ENCODE results near the gene USP34. TPM values are rescaled to one million over a fixed set of nuclear protein-coding genes. Genes with fewer than 3 reads are reported as not detected.
A peak's percentile ranks its signal among the peaks of the same experiment; 100 is the strongest.

USP34 gene
- total and polyA plus RNA-seq, 4 donors, result 13.4 to 82.7 (median 51.1) TPM

- Histone ChIP-seq H3K4me3 (ENCODE audit: low read depth in 1 of 3, low read length in 3 of 3) (no peak overlapping the region), H3K27me3 (ENCODE audit: control insufficient read depth in 4 of 4, insufficient read depth in 4 of 4, low read length in 3 of 4) (no peaks in the 10 kb centered on the region), H3K36me3 (ENCODE audit: control insufficient read depth in 4 of 4, insufficient read depth in 3 of 4, low read depth in 1 of 4, low read length in 3 of 4) (peaks cover 4 to 47% (median 37%) of the 10 kb centered on the region in 4 donors), H3K27ac (ENCODE audit: low read depth in 1 of 2, low read length in 2 of 2) (peak overlapping the region; percentile 37 to 51), H3K9me3 (ENCODE audit: control insufficient read depth in 4 of 4, low read length in 3 of 4) (no peaks in the 10 kb centered on the region), H3K4me1 (ENCODE audit: control insufficient read depth in 4 of 4, insufficient read depth in 4 of 4, low read length in 3 of 4) (peaks cover 0 to 1% (median 0%) of the 10 kb centered on the region in 4 donors), H3K9ac (ENCODE audit: low read depth in 1 of 2, low read length in 2 of 2) (no peak overlapping the region)
- 90% methylated on average over 5 of the region's 5 CpGs for WGBS
- TF ChIP-seq RAD21 (IDR thresholded peaks at IDR 0.05) (peak in 1 of 2 donors; percentile 18), HNF4A (conservative IDR thresholded peaks at IDR 0.05) (peak in 1 of 2 donors; percentile 13), JUND (IDR thresholded peaks at IDR 0.05) (peak; percentile 59 to 63), RXRA (IDR thresholded peaks at IDR 0.05) (no peak), YY1 (IDR thresholded peaks at IDR 0.05) (no peak), EGR1 (IDR thresholded peaks at IDR 0.05; ENCODE audit: low read depth in 2 of 2) (no peak)
- TF ChIP-seq, protein P1, sequence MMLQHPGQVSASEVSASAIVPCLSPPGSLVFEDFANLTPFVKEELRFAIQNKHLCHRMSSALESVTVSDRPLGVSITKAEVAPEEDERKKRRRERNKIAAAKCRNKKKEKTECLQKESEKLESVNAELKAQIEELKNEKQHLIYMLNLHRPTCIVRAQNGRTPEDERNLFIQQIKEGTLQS (IDR thresholded peaks at IDR 0.05), result peak; percentile 51
- TF ChIP-seq, protein P2, sequence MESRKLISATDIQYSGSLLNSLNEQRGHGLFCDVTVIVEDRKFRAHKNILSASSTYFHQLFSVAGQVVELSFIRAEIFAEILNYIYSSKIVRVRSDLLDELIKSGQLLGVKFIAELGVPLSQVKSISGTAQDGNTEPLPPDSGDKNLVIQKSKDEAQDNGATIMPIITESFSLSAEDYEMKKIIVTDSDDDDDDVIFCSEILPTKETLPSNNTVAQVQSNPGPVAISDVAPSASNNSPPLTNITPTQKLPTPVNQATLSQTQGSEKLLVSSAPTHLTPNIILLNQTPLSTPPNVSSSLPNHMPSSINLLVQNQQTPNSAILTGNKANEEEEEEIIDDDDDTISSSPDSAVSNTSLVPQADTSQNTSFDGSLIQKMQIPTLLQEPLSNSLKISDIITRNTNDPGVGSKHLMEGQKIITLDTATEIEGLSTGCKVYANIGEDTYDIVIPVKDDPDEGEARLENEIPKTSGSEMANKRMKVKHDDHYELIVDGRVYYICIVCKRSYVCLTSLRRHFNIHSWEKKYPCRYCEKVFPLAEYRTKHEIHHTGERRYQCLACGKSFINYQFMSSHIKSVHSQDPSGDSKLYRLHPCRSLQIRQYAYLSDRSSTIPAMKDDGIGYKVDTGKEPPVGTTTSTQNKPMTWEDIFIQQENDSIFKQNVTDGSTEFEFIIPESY (IDR thresholded peaks at IDR 0.05), result no peak
- DNase-seq (ENCODE audit: low spot score), result no peak
Measured at GRCh38 chr2:61210332-61210981, 260.4 kb downstream of the USP34 start.

DNA sequence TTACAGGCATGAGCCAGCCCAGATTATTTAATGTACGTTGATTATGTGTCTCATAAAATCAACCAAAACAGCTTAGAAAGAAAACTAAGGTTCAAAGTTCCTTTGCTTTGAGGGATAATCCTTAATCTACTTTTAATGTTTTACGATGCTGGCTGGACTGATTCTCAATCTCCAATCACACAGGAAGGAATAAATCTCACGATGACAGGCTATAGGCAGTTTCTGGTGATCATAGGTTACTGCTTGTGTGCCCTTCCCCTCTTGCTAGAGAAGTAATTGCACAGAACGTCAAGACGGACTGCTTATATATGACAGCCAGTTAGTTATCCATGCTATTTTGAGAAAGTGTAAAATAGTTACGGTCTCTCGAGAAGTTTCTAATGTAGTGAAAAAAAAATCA is 265.8 kb downstream of the USP34 start:
- H3K9me3 ChIP-seq (ENCODE audit: control insufficient read depth in 4 of 4, low read length in 3 of 4), result no peaks in the 10 kb centered on the region
- TF ChIP-seq EGR1 (IDR thresholded peaks at IDR 0.05; ENCODE audit: low read depth in 2 of 2) (no peak), HNF4G (IDR thresholded peaks at IDR 0.05) (no peak), RXRA (IDR thresholded peaks at IDR 0.05) (no peak), YY1 (IDR thresholded peaks at IDR 0.05) (no peak), SP1 (IDR thresholded peaks at IDR 0.05) (no peak), RAD21 (IDR thresholded peaks at IDR 0.05) (no peak), HNF4A (conservative IDR thresholded peaks at IDR 0.05) (no peak), FOXA2 (IDR thresholded peaks at IDR 0.05) (no peak), FOXA1 (IDR thresholded peaks at IDR 0.05) (no peak), JUND (IDR thresholded peaks at IDR 0.05) (no peak), GABPA (IDR thresholded peaks at IDR 0.05 in 1 of 2, conservative IDR thresholded peaks at IDR 0.05 in 1 of 2) (no peak), TAF1 (conservative IDR thresholded peaks at IDR 0.05) (no peak), NR2F2 (IDR thresholded peaks at IDR 0.05) (no peak)
- TF ChIP-seq, protein P2 (IDR thresholded peaks at IDR 0.05), result no peak
- TF ChIP-seq, protein P3, sequence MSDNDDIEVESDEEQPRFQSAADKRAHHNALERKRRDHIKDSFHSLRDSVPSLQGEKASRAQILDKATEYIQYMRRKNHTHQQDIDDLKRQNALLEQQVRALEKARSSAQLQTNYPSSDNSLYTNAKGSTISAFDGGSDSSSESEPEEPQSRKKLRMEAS (IDR thresholded peaks at IDR 0.05), result no peak
- TF ChIP-seq, protein P1 (IDR thresholded peaks at IDR 0.05), result no peak
- TF ChIP-seq, protein P4, sequence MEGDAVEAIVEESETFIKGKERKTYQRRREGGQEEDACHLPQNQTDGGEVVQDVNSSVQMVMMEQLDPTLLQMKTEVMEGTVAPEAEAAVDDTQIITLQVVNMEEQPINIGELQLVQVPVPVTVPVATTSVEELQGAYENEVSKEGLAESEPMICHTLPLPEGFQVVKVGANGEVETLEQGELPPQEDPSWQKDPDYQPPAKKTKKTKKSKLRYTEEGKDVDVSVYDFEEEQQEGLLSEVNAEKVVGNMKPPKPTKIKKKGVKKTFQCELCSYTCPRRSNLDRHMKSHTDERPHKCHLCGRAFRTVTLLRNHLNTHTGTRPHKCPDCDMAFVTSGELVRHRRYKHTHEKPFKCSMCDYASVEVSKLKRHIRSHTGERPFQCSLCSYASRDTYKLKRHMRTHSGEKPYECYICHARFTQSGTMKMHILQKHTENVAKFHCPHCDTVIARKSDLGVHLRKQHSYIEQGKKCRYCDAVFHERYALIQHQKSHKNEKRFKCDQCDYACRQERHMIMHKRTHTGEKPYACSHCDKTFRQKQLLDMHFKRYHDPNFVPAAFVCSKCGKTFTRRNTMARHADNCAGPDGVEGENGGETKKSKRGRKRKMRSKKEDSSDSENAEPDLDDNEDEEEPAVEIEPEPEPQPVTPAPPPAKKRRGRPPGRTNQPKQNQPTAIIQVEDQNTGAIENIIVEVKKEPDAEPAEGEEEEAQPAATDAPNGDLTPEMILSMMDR (IDR thresholded peaks at IDR 0.05; ENCODE audit: low read depth, low read length, missing input control), result no peak
- TF ChIP-seq, protein P5, sequence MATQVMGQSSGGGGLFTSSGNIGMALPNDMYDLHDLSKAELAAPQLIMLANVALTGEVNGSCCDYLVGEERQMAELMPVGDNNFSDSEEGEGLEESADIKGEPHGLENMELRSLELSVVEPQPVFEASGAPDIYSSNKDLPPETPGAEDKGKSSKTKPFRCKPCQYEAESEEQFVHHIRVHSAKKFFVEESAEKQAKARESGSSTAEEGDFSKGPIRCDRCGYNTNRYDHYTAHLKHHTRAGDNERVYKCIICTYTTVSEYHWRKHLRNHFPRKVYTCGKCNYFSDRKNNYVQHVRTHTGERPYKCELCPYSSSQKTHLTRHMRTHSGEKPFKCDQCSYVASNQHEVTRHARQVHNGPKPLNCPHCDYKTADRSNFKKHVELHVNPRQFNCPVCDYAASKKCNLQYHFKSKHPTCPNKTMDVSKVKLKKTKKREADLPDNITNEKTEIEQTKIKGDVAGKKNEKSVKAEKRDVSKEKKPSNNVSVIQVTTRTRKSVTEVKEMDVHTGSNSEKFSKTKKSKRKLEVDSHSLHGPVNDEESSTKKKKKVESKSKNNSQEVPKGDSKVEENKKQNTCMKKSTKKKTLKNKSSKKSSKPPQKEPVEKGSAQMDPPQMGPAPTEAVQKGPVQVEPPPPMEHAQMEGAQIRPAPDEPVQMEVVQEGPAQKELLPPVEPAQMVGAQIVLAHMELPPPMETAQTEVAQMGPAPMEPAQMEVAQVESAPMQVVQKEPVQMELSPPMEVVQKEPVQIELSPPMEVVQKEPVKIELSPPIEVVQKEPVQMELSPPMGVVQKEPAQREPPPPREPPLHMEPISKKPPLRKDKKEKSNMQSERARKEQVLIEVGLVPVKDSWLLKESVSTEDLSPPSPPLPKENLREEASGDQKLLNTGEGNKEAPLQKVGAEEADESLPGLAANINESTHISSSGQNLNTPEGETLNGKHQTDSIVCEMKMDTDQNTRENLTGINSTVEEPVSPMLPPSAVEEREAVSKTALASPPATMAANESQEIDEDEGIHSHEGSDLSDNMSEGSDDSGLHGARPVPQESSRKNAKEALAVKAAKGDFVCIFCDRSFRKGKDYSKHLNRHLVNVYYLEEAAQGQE (IDR thresholded peaks at IDR 0.05), result no peak
- no peak for DNase-seq (ENCODE audit: low spot score)
- no peak overlapping the region for H3K9ac ChIP-seq (ENCODE audit: low read depth in 1 of 2, low read length in 2 of 2)
- no peak overlapping the region for H3K4me3 ChIP-seq (ENCODE audit: low read depth in 1 of 3, low read length in 3 of 3)
- H3K27me3 ChIP-seq (ENCODE audit: control insufficient read depth in 4 of 4, insufficient read depth in 4 of 4, low read length in 3 of 4), result no peaks in the 10 kb centered on the region
- H3K4me1 ChIP-seq (ENCODE audit: control insufficient read depth in 4 of 4, insufficient read depth in 4 of 4, low read length in 3 of 4), result peaks cover 0 to 1% (median 0%) of the 10 kb centered on the region in 4 donors
- peaks cover 6 to 71% (median 45%) of the 10 kb centered on the region in 4 donors for H3K36me3 ChIP-seq (ENCODE audit: control insufficient read depth in 4 of 4, insufficient read depth in 3 of 4, low read depth in 1 of 4, low read length in 3 of 4)
- H3K27ac ChIP-seq (ENCODE audit: low read depth in 1 of 2, low read length in 2 of 2), result no peak overlapping the region
- WGBS, result 91% methylated on average over 7 of the region's 7 CpGs

Measured in liver (tissue), 9 donors.